ENCODE measurements around the gene GANC. TPM values are rescaled to one million over a fixed set of nuclear protein-coding genes. Genes with fewer than 3 reads are reported as not detected.

Gene GANC
- total and polyA plus RNA-seq, 2 experiments from 2014 or later, result 7.4 to 12.6 TPM

GRCh38 chr15:42253300-42253699 lies 19.7 kb upstream of the GANC start:
- no peaks in the 10 kb centered on the region for H4K20me1 ChIP-seq (replicated peaks; ENCODE audit: insufficient read depth)
- DNase-seq (ENCODE audit: low spot score), result no peak
- peaks cover 2% of the 10 kb centered on the region; the same call in 1 of the 2 replicates for H3K9me2 ChIP-seq (ENCODE audit: insufficient read depth)
- Mint-ChIP-seq H3K9me3 (peaks cover 80% of the 10 kb centered on the region), H3K36me3 (ENCODE audit: low read depth) (peaks cover 96% of the 10 kb centered on the region), H3K4me3 (no peak overlapping the region), H3K27ac (no peak overlapping the region), H3K4me1 (no peaks in the 10 kb centered on the region), H3K27me3 (ENCODE audit: insufficient read depth, low read depth, poor library complexity) (peaks cover 6% of the 10 kb centered on the region)
- no peak for ATAC-seq
- no peak overlapping the region for H2AFZ ChIP-seq
- no peak overlapping the region for H3K4me3 ChIP-seq
- no peaks in the 10 kb centered on the region for H3K4me1 ChIP-seq (ENCODE audit: insufficient read depth)
- H3F3A ChIP-seq (replicated peaks; ENCODE audit: low read depth), result no peaks in the 10 kb centered on the region
- no peaks in the 10 kb centered on the region for H3K79me2 ChIP-seq (replicated peaks; ENCODE audit: insufficient read depth)
- no peak overlapping the region for H3K27ac ChIP-seq (ENCODE audit: low read depth)
- peaks cover 55% of the 10 kb centered on the region for H3K36me3 ChIP-seq (ENCODE audit: insufficient read depth)
- TF ChIP-seq STAT1 (IDR thresholded peaks at IDR 0.05; ENCODE audit: unreplicated experiment) (no peak), ZNF462 (CRISPR knock-in tag; IDR thresholded peaks at IDR 0.05) (no peak), ETS1 (IDR thresholded peaks at IDR 0.05) (no peak), NANOG (IDR thresholded peaks at IDR 0.05; ENCODE audit: borderline replicate concordance) (no peak), CREB1 (CRISPR knock-in tag; IDR thresholded peaks at IDR 0.05; ENCODE audit: low read depth) (no peak), REST (IDR thresholded peaks at IDR 0.05; ENCODE audit: unreplicated experiment) (no peak), ZNF331 (CRISPR knock-in tag; IDR thresholded peaks at IDR 0.05; ENCODE audit: low read depth) (no peak), EZH2phosphoT487 (IDR thresholded peaks at IDR 0.05; ENCODE audit: unreplicated experiment) (no peak), ZNF114 (CRISPR knock-in tag; IDR thresholded peaks at IDR 0.05) (no peak)
- no peak overlapping the region for H3K4me2 ChIP-seq
- H3K27me3 ChIP-seq (ENCODE audit: insufficient read depth), result no peaks in the 10 kb centered on the region

Data from GM23338 (cell line).